Stimulated activated CD8-positive, alpha-beta memory T cell treated with anti-CD3 and anti-CD28 coated beads, Interleukin-2, amount 100 ng/mL, for 48 hours (primary cell): Measurements from ENCODE around the gene FRYL.
"Not testable (repeated sequence)": the region's sequence is repeated elsewhere in the genome, so short reads cannot be mapped to it uniquely, and the experiment has no call there.

Experiments used
- DNase-seq, 2 donors: peaks; one replicate each; pipeline ENCODE4 v3.0.0-alpha.2; 2020; ENCODE audit warnings: low read depth in 2 of 2

FRYL gene

DNA sequence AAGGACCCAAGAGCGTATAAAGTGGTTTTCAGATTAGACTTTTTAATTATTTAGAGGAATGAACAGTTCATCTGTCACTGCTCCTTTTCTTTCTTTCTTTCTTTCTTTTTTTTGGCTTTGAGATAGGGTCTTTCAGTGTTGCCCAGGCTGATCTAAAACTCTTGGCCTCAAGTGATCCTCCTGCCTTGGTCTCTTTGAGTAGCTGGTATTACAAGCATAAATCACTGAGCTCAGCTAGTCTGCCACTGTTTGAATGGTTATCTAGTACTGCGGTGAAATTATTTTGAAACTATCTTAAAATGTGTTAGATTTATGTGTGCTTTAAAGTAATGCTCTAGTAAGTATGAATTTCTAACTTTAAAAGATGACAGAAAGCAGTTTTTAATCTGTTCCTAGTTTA is 6.5 kb upstream of the FRYL start:
- no peak for DNase-seq

DNA sequence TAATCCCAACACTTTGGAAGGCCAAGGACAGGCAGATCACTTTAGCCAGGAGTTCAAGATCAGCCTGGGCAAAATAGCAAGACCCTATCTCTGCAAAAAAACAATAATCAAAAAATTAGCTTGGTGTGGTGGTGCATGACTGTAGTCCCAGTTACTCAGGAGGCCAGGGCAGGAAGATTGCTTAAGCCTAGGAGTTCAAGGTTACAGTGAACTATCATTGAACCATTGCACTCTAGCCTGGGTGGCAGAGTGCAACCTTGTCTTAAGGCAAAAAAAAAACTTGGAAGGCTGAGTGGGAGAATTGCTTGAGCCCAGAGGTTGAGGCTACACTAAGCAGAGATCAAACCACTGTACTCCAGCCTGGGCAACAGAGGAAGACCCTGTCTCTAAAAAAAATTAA is 5.2 kb upstream of the FRYL start:
- DNase-seq = no peak

DNA sequence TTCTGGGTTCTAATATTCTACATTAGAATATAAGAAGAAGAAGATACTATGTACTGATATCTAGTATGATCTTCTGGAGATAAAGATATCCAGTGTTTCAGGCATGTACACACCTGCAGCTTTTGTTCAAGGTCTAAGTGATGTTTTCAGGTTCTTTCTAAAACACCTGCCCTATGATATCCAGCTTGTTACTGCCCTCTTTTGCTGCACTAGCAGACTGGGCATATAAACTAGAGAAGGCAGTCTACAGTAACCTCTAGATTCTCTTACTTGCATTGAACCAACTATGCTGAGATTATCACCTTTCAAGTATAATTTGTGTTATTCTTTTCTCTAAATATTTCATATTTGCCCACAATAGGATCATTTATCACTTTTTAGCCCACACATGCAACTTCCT is 1.9 kb upstream of the FRYL start:
- DNase-seq = no peak

DNA sequence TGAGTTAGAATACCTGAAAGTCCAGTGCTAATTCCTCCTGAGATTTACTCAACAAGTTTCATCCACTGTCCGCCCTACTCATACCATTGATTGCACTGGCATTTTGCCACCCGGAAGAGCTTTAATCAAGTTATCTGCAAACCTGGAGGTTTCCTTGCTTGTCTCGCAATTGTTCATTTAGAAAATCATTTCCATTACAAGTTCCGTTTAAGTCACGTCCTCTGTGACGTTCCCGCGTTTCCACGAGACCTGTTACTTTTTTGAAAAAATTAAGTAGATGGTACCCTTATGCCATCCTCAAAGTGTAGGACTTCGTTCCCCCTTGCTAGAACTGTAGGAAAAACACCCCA is 761 bp upstream of the FRYL start:
- DNase-seq = no peak

DNA sequence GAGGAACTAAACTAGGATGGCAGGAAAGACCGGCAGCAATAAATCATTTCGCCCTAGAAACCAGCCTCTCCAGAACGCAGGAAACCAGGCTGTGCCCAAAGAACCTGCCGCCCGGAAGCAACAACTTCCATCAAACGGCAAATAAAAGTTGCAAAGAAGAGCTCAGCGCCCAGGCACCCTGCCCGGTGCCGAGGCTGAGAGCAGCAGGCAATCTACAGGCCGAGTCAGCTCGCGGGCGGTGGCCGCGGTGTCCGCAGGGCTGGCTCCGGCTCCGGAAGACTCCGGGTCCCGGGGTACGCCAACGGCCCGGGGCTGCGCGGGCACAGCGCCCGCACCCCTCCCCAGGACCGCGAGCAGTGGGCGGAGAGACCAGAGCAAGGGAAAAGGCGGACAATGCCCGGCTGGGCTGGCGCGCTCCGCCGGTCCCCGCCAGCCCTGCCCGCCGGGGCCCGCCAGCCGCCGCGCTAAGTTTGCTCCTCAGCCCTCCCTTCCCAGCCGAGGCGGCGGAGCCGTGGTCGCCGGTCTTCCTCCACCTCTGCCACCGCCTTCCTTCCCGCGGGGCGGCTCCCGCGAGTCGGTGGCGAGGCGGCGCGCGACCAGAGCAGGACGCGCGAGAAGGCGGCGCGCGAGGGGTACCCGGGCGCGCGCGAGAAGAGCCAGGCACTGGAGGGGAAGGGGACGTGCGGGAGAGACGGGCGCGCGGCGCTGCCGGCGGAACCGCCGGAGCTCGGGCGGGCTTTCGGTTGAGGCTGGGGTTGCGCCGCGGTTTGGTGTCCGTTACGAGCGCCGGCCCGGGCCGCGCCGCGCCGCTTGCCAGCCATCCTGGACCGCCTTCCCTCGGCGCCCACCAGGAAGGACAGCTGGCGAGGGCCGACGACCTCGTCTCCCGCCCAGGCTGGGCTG is 733 bp downstream of the FRYL start:
- peak; percentile 48 for DNase-seq

DNA sequence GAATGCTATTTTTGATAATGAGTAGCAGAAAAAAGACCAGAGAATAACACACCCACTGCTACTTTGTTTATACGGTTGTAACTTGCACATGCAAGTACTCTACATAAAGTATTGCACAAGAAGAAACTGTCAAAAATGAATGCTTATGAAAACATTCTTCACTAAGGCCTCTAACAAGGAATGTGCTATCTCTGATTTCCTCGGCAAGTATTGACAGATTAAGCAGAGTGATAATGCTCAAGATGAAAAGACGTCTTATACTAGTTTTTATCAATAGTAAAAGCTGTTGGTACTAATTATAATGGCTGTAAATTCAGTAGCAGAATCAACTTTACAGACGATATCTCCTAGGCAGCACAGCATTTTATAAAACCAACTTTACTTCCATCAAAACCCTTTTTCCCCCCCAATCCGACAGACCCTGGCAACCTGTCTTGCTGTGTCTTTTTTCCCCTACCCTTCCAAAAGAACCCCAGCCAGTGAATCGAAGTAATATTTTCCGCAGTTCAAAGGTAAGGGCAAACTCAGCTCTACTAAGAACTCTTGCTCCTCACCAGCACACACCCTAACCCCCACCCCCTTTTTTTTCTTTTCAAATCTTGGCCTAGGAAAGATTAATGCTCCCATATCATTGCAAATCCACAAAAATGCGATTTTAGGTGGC is 1.5 kb downstream of the FRYL start:
- DNase-seq = no peak

DNA sequence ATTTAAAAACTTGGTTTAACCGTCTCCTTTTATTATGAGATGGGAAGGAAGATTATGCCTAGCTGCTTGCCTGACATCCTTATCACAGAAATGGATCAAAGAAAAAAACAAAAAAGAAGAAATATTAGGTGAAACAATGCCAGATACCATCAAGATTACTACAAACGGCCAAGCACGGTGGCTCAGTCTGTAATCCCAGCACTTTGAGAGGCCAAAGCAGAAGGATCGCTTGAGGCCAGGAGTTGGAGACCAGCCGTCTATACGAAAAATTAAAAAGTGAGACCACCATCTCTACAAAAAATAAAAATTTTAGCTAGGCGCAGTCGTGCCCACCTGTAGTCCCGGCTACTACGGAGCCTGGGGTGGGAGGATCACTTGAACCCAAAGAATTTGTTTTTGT is 2.3 kb downstream of the FRYL start:
- no peak for DNase-seq

DNA sequence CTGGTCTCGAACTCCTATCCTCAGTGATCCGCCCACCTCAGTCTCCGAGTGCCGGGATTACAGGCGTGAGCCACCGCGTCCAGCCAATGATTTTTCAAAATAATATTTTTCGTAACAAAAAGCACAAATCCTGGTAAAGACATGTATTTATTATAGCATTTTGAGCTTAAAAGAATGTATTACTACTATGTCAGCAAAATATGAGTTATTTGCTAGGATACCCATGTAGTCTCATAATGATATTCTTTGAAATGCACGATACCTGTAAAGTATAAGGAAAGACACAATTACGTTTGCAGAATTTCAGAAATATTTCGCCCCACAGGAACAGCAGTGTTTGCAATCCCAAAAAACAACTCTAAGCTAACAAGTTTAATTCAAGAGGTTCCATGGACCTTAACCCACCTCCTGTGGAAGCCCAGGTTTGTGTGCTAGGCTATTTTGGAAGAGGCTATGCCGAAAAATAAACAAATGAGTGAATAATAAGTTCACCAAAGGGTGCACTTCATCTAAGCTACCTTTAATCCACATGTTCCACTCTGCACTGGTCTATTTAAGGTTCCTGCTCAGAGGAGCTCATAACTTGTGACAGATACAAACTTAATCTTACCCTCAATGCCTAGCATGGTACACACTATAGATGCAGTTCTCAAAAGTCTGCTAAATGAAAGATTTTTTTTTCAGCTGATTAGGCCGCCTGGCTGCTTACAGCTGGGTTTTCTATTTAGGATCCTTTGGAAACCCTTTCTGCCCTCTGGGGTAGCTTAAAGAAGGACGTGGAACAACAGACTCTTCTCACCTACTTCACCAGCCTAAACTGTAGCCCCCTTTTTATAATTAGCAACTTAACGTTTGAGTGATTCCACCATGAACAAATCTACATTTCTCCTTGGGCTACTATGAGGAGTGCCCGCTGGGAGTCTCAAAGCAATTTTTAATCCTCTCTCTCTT is 5.0 kb downstream of the FRYL start:
- DNase-seq = no peak

DNA sequence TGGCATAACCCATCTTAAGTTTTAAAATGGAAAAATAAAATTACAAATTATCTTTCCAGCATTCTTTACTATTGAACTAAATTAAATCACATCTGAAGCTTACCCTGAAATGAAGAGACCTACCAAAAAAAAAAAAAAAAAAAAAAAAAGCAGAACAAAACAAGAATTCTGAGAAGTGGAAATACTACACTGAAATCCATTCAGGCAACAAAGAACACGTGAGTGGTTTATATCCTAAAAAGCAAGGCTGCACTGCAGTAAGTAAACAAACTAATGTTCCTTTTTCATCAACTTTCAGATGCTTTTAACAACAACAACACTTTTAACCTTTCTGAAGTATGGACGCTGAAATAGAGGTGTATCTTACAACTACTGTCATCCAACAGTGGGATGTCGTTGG is 7.5 kb downstream of the FRYL start:
- no peak for DNase-seq

DNA sequence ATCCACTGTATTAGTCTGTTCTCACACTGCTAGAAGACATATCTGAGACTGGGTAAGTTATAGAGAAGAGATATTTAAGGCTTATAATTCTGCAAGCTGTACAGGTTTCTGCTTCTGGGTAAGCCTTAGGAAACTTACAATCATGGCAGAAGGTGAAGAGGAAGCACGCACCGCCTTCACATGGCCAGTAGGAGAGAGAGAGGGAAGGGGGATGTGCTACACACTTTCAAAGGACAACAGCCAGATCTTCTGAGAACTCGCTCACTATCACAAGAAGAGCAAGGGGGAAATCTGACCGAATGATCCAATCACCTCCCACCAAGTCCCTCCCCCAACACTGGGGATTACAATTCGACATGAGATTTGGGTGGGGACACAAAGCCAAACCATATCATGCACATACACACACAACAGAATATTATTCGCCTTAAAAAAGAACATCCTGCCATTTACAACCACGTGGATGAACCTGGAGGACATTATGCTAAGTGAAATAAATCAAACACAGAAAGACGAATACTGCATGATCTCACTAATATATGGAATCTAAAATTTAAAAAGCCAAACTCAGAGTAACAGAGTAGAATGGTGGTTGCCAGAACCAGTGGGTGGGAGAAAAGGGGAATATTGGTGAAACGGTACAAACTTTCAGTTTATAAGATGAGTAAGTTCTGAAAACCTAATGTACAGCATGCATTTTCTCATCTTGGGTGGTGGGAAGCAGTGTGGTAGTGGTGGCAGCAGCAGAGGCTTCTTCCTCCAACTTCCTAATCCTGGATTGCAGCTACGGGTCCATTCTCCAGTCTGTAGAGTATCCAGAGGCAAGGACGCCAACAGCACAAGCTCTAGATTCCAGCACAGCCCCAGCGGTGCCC is 12.8 kb downstream of the FRYL start:
- DNase-seq = no peak

DNA sequence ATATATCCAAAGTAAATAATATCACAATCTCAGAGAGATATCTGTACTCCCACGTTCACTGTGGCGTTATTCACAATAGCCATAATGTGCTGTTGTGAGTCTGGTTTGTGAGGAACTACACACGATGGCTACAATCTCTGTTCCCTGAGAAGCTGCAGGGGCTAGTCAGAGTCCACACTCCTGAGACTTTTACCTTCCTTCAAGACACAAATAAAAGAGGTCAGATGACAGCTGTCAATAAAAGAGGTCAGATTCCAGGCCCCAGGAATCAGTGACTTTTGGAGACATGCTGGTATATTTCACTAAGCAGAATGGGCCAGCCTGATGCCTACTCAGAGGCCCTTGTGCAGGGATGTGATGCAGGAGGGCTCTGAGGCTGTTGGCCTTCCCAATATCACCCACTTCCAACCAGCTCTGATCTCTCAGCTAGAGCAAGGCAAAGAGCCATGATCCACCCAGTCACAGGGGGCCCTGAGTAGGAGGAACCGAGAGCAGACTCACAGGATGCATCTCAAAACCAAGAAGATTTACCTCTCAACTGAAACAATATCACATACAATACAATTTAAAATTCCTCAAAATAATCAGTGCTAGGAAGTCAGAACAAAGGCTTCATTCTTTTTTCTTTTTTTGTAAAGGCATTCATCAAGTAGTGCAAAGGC is 13.8 kb downstream of the FRYL start:
- no peak for DNase-seq

DNA sequence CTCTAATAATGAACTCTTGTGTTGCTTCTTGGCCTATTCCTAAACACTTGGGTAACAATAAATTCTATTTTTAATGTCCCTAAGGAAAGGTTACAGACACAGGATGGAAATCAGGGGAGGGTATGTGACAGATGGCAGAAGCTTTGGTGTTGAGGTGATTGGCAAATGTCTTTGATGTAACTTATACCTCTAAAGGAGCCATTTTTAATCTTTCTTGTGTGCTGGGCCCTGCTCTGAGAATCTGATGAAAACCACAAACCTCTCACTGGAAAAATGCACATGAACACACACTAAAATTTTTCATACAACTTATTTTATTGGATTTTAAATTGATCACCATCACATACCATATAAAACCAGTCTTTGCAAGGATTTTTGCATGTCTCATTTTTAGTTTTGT is 17.7 kb downstream of the FRYL start:
- DNase-seq = no peak

DNA sequence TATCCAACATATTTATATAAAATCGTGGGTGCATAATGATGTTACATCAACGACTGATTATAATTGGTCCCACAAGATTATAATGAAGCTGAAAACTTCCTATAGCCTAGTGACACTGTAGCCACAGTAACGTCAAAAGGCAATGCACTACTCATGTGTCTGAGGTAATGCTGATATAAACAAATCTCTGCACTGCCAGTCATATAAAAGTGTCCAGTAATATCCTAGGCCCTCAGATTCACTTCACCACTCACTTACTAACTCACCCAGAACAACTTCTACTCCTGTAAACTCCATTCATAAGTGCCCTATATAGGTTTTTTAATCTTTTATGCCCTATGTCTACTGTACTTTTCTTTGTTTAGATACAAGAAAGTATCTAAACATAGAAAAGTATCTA is 18.8 kb downstream of the FRYL start:
- no peak for DNase-seq

DNA sequence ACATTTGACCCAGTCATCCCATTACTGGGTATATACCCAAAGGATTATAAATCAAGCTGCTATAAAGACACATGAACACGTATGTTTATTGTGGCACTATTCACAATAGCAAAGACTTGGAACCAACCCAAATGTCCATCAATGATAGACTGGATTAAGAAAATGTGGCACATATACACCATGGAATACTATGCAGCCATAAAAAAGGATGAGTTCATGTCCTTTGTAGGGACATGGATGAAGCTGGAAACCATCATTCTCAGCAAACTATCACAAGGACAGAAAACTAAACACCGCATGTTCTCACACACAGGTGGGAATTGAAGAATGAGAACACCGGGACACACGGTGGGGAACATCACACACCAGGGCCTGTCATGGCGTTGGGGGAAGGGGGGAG is 21.4 kb downstream of the FRYL start:
- not testable (repeated sequence) for DNase-seq

DNA sequence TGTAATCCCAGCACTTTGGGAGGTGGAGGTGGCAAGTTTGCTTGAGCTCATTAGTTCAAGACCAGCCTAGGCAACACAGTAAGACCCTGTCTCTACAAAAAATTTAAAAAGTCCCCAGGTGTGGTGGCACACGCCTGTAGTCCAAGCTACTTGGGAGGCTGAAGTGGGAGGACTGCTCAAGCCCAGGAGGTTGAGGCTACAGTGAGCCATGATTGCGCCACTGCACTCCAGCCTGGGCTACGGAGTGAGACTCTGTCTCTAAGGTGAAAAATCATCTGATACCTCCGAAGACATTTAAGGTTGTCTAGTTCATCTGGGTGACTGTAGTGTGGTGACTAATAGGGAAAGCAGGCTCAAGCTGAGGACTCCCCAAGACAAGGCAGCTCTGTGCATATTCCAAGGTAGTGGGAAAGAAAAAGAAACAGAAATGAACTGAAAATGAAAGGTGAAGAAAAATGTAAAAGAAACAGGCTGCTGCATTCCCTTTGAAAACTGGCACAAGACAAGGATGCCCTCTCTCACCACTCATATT is 23.3 kb downstream of the FRYL start:
- DNase-seq = no peak

DNA sequence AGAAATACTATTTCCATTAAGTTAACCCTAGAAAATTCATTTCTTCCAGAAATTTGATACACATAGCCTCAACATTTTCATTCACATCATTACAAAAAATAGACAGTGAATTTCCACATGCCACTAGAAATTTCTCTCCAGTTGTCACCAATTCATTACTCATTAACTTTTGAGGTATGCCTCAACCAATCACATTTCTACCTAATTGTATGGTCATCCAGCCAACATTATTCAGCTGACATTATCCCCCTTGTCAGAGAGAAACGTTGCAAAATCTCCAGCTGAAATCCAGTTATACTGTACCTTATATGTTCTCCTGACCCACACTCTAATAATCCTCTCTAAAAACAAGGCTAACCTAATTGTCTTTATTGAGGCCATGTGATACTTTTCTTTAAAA is 24.8 kb downstream of the FRYL start:
- no peak for DNase-seq

DNA sequence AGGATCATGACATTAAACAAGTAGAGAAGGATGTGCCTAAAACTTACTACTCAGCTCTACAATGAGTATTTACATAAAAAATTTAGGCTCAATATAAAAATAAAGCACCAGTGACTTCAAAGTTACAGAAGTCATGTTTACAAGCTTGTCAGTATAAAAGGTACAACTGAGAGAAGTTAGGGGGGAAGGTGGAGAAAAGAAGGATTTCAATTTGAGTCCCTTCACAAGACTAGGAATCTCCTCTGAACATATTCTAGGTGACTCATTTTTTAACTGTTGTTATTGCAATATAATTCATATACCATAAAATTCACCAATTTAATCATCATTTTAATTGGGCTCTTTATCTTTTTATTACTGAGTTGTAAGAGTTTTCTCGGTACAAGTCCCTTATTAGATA is 26.9 kb downstream of the FRYL start:
- DNase-seq = no peak

DNA sequence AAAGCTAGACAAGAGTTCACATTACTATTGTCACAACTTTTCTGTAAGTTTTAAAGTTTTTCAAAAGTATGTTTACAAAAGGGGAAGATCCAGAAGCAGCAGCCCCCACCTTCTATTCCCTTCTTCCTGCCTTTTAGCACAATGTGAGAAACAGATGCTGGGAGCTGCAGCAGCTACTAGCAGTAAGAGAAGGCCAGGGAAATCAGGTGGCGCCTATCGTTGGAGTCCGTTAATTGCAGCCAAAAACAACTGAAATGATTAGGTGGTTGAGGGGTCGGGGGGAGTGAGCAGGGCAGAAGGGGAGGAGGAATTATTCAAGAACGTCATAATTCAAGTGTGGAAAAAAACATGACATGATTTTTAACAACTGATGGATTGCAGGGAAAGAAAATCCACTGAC is 27.4 kb downstream of the FRYL start:
- DNase-seq = no peak

DNA sequence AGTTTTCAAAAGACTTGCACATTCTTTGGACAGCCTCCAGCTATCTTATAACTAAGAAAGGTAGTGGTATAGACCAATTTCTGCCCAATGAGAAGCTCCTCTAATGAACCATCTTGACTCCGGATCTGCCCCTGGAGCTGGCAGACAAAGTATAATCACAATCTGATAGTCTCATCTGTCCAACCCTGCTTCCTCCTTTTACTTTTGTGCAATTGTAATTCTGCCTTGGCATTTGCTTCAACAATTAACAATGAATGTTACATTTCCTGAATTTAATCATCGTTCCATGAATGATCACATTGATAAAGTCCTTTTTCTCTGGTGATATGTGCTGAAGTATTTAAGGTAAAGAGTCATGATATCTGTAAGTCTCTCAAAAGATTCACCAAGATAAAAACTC is 27.8 kb downstream of the FRYL start:
- DNase-seq = no peak

DNA sequence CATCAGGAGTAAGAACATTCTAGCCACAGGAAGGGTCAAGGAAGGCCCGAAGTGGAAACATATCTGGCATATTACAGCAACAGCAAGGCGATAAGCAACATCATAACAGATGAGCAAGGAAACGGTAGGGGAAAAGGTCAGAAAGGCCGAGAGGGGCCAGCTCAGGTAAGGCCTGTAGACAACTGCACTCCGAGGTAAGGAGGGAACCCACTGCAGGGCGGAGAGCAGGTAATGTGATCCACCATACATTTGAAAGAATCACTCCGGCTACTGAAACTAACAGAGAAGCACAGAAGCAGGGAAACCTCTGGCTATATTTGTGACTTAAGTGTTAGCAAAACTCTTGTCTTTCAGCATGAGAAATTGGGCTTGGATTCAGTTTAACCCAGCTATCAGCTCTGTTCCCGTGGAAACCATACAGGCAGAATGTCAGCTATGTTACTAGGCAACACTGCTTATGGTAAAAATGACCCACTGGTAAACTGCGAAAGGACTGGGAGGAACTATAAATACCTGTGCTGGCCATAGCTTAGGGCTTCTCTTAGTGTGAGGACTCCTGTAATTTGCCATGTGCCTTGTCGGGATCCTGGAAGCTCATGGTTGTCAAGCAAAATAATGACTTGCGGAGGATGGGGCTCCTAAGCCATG is 31.0 kb downstream of the FRYL start:
- DNase-seq = no peak
